Measurements from ENCODE around the gene FAM81A. TPM values are rescaled to one million over a fixed set of nuclear protein-coding genes. Genes with fewer than 3 reads are reported as not detected.

Gene FAM81A
- total RNA-seq (under 1 TPM; under 0.01 to 0.05 TPM), polyA plus RNA-seq (under 1 TPM; 0.09 to 0.13 TPM)

GRCh38 chr15:59437817-59438624 lies at the start of gene FAM81A:
TSS of gene FAM81A (plus strand) at chr15:59438186. CDS start at chr15:59458627, 20,441 bp downstream.
- Histone ChIP-seq H3K9me3 (ENCODE audit: control insufficient read depth in 4 of 4, low read length in 3 of 4) (no peaks in the 10 kb centered on the region), H3K9ac (ENCODE audit: low read depth in 1 of 2, low read length in 2 of 2) (no peak within 1 kb of the TSS), H3K4me3 (ENCODE audit: low read depth in 1 of 3, low read length in 3 of 3) (peak within 1 kb of the TSS; percentile 49 to 66 (median 53)), H3K27me3 (ENCODE audit: control insufficient read depth in 4 of 4, insufficient read depth in 4 of 4, low read length in 3 of 4) (peaks cover 0 to 8% (median 0%) of the 10 kb centered on the region in 4 donors), H3K36me3 (ENCODE audit: control insufficient read depth in 4 of 4, insufficient read depth in 3 of 4, low read depth in 1 of 4, low read length in 3 of 4) (no peaks in the 10 kb centered on the region), H3K4me1 (ENCODE audit: control insufficient read depth in 4 of 4, insufficient read depth in 4 of 4, low read length in 3 of 4) (peaks cover 6 to 17% (median 13%) of the 10 kb centered on the region in 4 donors), H3K27ac (ENCODE audit: low read depth in 1 of 2, low read length in 2 of 2) (no peak within 1 kb of the TSS)
- WGBS: 1% methylated on average over 96 of the region's 96 CpGs
- TF ChIP-seq CTCF (IDR thresholded peaks at IDR 0.05; ENCODE audit: low read depth, low read length, missing input control) (no peak), FOXA1 (IDR thresholded peaks at IDR 0.05) (no peak), MAX (IDR thresholded peaks at IDR 0.05) (no peak), RXRA (IDR thresholded peaks at IDR 0.05) (no peak), GABPA (IDR thresholded peaks at IDR 0.05 in 1 of 2, conservative IDR thresholded peaks at IDR 0.05 in 1 of 2) (no peak)
- DNase-seq (ENCODE audit: low spot score): peak; percentile 55

GRCh38 chr15:59388670-59389069 lies 49.3 kb upstream of the FAM81A start:
- no peak overlapping the region for H3K27ac ChIP-seq (ENCODE audit: low read depth in 1 of 2, low read length in 2 of 2)
- no peaks in the 10 kb centered on the region for H3K4me1 ChIP-seq (ENCODE audit: control insufficient read depth in 4 of 4, insufficient read depth in 4 of 4, low read length in 3 of 4)
- WGBS: 81% methylated on average over 3 of the region's 3 CpGs
- peaks cover 0 to 2% (median 0%) of the 10 kb centered on the region in 4 donors for H3K36me3 ChIP-seq (ENCODE audit: control insufficient read depth in 4 of 4, insufficient read depth in 3 of 4, low read depth in 1 of 4, low read length in 3 of 4)
- no peak for DNase-seq (ENCODE audit: low spot score)
- H3K9me3 ChIP-seq (ENCODE audit: control insufficient read depth in 4 of 4, low read length in 3 of 4): no peaks in the 10 kb centered on the region
- H3K9ac ChIP-seq (ENCODE audit: low read depth in 1 of 2, low read length in 2 of 2): no peak overlapping the region
- no peaks in the 10 kb centered on the region for H3K27me3 ChIP-seq (ENCODE audit: control insufficient read depth in 4 of 4, insufficient read depth in 4 of 4, low read length in 3 of 4)
- TF ChIP-seq ATF3 (IDR thresholded peaks at IDR 0.05) (no peak), YY1 (IDR thresholded peaks at IDR 0.05) (no peak), CTCF (IDR thresholded peaks at IDR 0.05; ENCODE audit: low read depth, low read length, missing input control) (no peak), RAD21 (IDR thresholded peaks at IDR 0.05) (no peak)
- no peak overlapping the region for H3K4me3 ChIP-seq (ENCODE audit: low read depth in 1 of 3, low read length in 3 of 3)

- no peak for DNase-seq (ENCODE audit: low spot score)
- 83% methylated on average over 5 of the region's 5 CpGs for WGBS
- TF ChIP-seq REST (IDR thresholded peaks at IDR 0.05) (no peak), NR2F2 (IDR thresholded peaks at IDR 0.05) (no peak), FOXA1 (IDR thresholded peaks at IDR 0.05) (no peak), GABPA (IDR thresholded peaks at IDR 0.05 in 1 of 2, conservative IDR thresholded peaks at IDR 0.05 in 1 of 2) (no peak), MAX (IDR thresholded peaks at IDR 0.05) (no peak), ZBTB33 (IDR thresholded peaks at IDR 0.05) (no peak), RAD21 (IDR thresholded peaks at IDR 0.05) (no peak), HNF4A (conservative IDR thresholded peaks at IDR 0.05) (no peak)
Observed at GRCh38 chr15:59392299-59392698, 45.7 kb upstream of the FAM81A start.

More at GRCh38 chr15:59392299-59392698, 45.7 kb upstream of the FAM81A start:
- Histone ChIP-seq H3K27me3 (ENCODE audit: control insufficient read depth in 4 of 4, insufficient read depth in 4 of 4, low read length in 3 of 4) (no peaks in the 10 kb centered on the region), H3K9me3 (ENCODE audit: control insufficient read depth in 4 of 4, low read length in 3 of 4) (no peaks in the 10 kb centered on the region), H3K9ac (ENCODE audit: low read depth in 1 of 2, low read length in 2 of 2) (no peak overlapping the region), H3K36me3 (ENCODE audit: control insufficient read depth in 4 of 4, insufficient read depth in 3 of 4, low read depth in 1 of 4, low read length in 3 of 4) (no peaks in the 10 kb centered on the region), H3K4me1 (ENCODE audit: control insufficient read depth in 4 of 4, insufficient read depth in 4 of 4, low read length in 3 of 4) (no peaks in the 10 kb centered on the region), H3K27ac (ENCODE audit: low read depth in 1 of 2, low read length in 2 of 2) (no peak overlapping the region), H3K4me3 (ENCODE audit: low read depth in 1 of 3, low read length in 3 of 3) (no peak overlapping the region)

Measured in liver (tissue), 9 donors.